ENCODE results near the gene TCIRG1. TPM values are rescaled to one million over a fixed set of nuclear protein-coding genes. Genes with fewer than 3 reads are reported as not detected.

Gene TCIRG1
- total RNA-seq, 4 donors from 2014 or later = 260 to 697 (median 380) TPM

DNA sequence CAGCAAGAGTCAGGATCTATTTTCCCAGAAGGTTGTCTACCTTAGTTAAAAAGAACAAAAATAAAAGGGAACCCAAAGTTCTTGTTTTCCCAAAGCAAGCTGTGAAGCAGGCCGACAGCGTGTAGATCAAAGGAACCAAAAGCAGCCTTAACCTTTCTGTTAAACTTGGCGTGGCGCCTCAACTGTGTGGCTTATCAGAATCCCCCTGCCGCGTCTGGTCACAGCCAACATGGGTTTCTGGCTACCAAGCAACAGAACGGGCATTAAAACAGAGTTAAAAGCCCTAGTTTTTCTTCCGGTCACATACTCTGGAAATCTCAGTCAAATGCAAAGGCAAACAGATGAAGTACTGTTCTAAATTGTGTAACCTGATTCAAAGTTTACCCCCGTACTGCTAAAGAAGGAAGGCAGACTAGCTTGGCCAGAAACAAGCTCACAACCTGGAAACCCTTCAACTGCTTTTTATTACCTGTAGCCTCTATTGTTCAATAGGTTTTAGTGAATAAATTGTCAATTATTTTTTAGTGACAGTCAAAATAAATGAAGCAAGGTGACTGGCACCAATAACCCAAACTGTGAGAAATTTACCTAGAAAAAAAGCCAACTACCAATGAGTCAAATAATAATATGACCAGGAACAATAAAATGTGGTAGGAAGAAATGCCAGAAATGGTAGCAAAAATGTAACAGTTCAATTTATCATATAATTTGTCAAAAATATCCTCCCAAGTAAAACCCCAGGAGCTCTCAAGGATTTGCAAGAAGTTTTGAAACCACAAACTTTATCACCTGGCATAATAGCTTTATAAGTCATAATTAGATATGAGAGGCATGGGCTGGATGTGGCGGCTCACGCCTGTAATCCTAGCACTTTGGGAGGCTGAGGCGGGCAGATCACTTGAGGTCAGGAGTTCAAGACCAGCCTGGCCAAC is 60.9 kb downstream of the TCIRG1 start:
- intact Hi-C loops (cut with DNase I; ENCODE audit: low total_unique reads) = no loop called here
- H3K27me3 ChIP-seq = no peaks in the 10 kb centered on the region
- peak overlapping the region in 1 of 4 donors; percentile 11 for H3K4me3 ChIP-seq
- TF ChIP-seq EP300 (IDR thresholded peaks at IDR 0.05; ENCODE audit: low read depth) (no peak), POLR2AphosphoS5 (IDR thresholded peaks at IDR 0.05) (no peak), POLR2A (IDR thresholded peaks at IDR 0.05) (no peak)
- TF ChIP-seq, protein P1, sequence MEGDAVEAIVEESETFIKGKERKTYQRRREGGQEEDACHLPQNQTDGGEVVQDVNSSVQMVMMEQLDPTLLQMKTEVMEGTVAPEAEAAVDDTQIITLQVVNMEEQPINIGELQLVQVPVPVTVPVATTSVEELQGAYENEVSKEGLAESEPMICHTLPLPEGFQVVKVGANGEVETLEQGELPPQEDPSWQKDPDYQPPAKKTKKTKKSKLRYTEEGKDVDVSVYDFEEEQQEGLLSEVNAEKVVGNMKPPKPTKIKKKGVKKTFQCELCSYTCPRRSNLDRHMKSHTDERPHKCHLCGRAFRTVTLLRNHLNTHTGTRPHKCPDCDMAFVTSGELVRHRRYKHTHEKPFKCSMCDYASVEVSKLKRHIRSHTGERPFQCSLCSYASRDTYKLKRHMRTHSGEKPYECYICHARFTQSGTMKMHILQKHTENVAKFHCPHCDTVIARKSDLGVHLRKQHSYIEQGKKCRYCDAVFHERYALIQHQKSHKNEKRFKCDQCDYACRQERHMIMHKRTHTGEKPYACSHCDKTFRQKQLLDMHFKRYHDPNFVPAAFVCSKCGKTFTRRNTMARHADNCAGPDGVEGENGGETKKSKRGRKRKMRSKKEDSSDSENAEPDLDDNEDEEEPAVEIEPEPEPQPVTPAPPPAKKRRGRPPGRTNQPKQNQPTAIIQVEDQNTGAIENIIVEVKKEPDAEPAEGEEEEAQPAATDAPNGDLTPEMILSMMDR (IDR thresholded peaks at IDR 0.05) = no peak
- no peaks in the 10 kb centered on the region for H3K9me3 ChIP-seq
- in situ Hi-C loops (cut with MboI; ENCODE audit: low pct_ligation_motif_present in 1 of 4, low pct_unique_long_range_greater_than_20kb in 1 of 4, low sequenced_read_pairs in 3 of 4) = no loop called here
- WGBS, 2 donors (ENCODE audit: low coverage in 1 of 2) = 30 to 40% methylated on average over 5 to 12 of the region's 12 CpGs
- H3K27ac ChIP-seq = peak overlapping the region; percentile 62 to 67 (median 64)
- peaks cover 0 to 5% (median 0%) of the 10 kb centered on the region in 4 donors for H3K36me3 ChIP-seq
- DNase-seq = peak; percentile 59
- peaks cover 0 to 54% (median 23%) of the 10 kb centered on the region in 4 donors for H3K4me1 ChIP-seq

Small RNA genes lying within 50 kb of the gene (small RNA-seq; reads per million reads assigned to genes)
- gene MIR6753 = 0 to 1.1 (median 0) reads per million in 4 donors

Other genes with a start within 250 kb of the TCIRG1 start
- gene UNC93B1, start 34.9 kb upstream of the TCIRG1 start, total RNA-seq = 10 to 100 TPM; 32.2 to 67.7 (median 54.7) TPM
- gene ALDH3B1, start 28.7 kb upstream of the TCIRG1 start, total RNA-seq = 10 to 100 TPM; 12.1 to 14.9 (median 13.5) TPM
- gene NDUFS8, start 8.3 kb upstream of the TCIRG1 start, total RNA-seq = 100 to 1,000 TPM; 155 to 226 (median 188) TPM
- gene CHKA, start 82.4 kb downstream of the TCIRG1 start, total RNA-seq = 100 to 1,000 TPM in 3 of 4 donors, 10 to 100 TPM in 1; 41.6 to 253 (median 121) TPM
- gene KMT5B, start 174.3 kb downstream of the TCIRG1 start, total RNA-seq = 10 to 100 TPM; 33.4 to 71.4 (median 63.8) TPM
- 100 to 1,000 TPM in 1 of 4 donors, 10 to 100 TPM in 3; 31.4 to 130 (median 56.6) TPM for gene C11orf24, start 232.9 kb downstream of the TCIRG1 start, total RNA-seq